Natural killer cell (primary cell): ENCODE measurements around the gene UGT8. TPM values are rescaled to one million over a fixed set of nuclear protein-coding genes. Genes with fewer than 3 reads are reported as not detected.

Experiments used
- ATAC-seq, 3 donors: fragments of 150-1000 bp in 2 of 3; fragments of 200-7000 bp in 1 of 3; cut with Tn5 transposase; 1 replicate in 1 of 3; 2 replicates in 2 of 3; pipeline ENCODE4 v1.10.0; 2021; ENCODE audit warnings: mild to moderate bottlenecking in 2 of 3, moderate library complexity in 2 of 3
- DNase-seq, 2 donors: peaks; one replicate each; pipeline versions ENCODE4 v3.0.0 to v3.0.0-alpha.2; 2013 to 2021; ENCODE audit warnings: mixed read lengths in 1 of 2
- H3K27ac ChIP-seq: one replicate; pipeline ENCODE4 v1.5.1; 2013; ENCODE audit warnings: mild to moderate bottlenecking, low read length
- H3K27me3 ChIP-seq: one replicate; pipeline ENCODE4 v1.6.1; 2013; ENCODE audit warnings: low read length; ENCODE audit not compliant: control insufficient read depth, insufficient read depth
- H3K36me3 ChIP-seq: one replicate; pipeline ENCODE4 v1.6.1; 2013; ENCODE audit warnings: low read length; ENCODE audit not compliant: control insufficient read depth, insufficient read depth
- H3K4me1 ChIP-seq: one replicate; pipeline ENCODE4 v1.6.1; 2013; ENCODE audit warnings: low read length; ENCODE audit not compliant: control insufficient read depth, insufficient read depth
- H3K4me3 ChIP-seq: one replicate; pipeline ENCODE4 v1.5.1; 2013; ENCODE audit warnings: low read length
- H3K9me3 ChIP-seq: one replicate; pipeline ENCODE4 v1.6.1; 2013; ENCODE audit warnings: low read length; ENCODE audit not compliant: control insufficient read depth, insufficient read depth
- H3K27ac Mint-ChIP-seq, 2 donors: one replicate each; pipeline ENCODE4 v1.8.0; 2022; ENCODE audit warnings: mild to moderate bottlenecking in 2 of 2, mixed read lengths in 2 of 2, moderate library complexity in 1 of 2
- H3K27me3 Mint-ChIP-seq, 2 donors: one replicate each; pipeline ENCODE4 v1.8.0; 2022; ENCODE audit warnings: low read depth in 2 of 2, mixed read lengths in 2 of 2
- H3K36me3 Mint-ChIP-seq: one replicate; pipeline ENCODE4 v1.8.0; 2022; ENCODE audit warnings: mixed read lengths
- H3K4me1 Mint-ChIP-seq, 2 donors: one replicate each; pipeline ENCODE4 v1.8.0; 2022; ENCODE audit warnings: mixed read lengths in 2 of 2
- H3K4me3 Mint-ChIP-seq: one replicate; pipeline ENCODE4 v1.8.0; 2022; ENCODE audit warnings: mild to moderate bottlenecking, moderate library complexity, mixed read lengths
- H3K9me3 Mint-ChIP-seq, 2 donors: one replicate each; pipeline ENCODE4 v1.8.0; 2022; ENCODE audit warnings: mixed read lengths in 2 of 2
- WGBS: methylation state at CpG from one replicate; pipeline ENCODE4 v1.1.7; 2013; ENCODE audit warnings: missing lambda C conversion rate; ENCODE audit not compliant: insufficient coverage; 5-methylcytosine and 5-hydroxymethylcytosine counted together
- intact Hi-C: fragments of 100-400 bp; cut with micrococcal nuclease; formaldehyde crosslinking; loops from one replicate; pipeline ENCODE4 v1.14.2; 2022
- total RNA-seq, 4 donors: library from RNA; stranded (reverse); fragments of 120-200 nt in 1 of 4; gene quantifications; one replicate each; pipeline versions ENCODE4 v1.2.3 to v1.2.4, GENCODE V29; 2013 to 2022
- TF ChIP-seq, protein P1 (sequence below): fragments of 200-600 bp; IDR thresholded peaks from one replicate; pipeline ENCODE4 v1.8.0; 2022; ENCODE audit warnings: antibody characterized with exemption

UGT8 gene
- total RNA-seq, 3 donors from 2014 or later (not counting 1 experiment from before 2014, with no cell fraction given) = 0.16 to 0.25 TPM; not detected in 1

DNA sequence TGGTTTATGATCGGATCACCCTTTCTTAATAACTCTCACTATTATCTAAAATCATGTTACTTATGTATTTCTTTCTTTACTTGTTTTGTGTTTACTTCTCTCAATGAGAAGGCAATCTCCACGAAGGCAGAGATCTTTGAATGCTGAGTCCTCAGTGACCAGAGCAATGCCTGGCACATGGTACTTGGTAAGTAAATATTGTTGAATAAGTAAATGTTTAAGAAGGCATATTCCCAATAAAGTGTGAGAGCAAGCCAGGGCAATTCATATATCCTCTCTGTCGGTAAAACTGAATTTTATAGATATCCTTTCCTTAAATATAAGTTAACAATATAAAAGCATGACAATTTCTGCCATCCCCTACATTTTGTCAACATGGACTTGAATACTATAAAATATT lies 94.4 kb downstream of the UGT8 start:
- Histone ChIP-seq H3K27ac (no peak overlapping the region), H3K4me3 (no peak overlapping the region), H3K36me3 (no peaks in the 10 kb centered on the region), H3K4me1 (no peaks in the 10 kb centered on the region), H3K27me3 (no peaks in the 10 kb centered on the region), H3K9me3 (no peaks in the 10 kb centered on the region)
- TF ChIP-seq, protein P1, sequence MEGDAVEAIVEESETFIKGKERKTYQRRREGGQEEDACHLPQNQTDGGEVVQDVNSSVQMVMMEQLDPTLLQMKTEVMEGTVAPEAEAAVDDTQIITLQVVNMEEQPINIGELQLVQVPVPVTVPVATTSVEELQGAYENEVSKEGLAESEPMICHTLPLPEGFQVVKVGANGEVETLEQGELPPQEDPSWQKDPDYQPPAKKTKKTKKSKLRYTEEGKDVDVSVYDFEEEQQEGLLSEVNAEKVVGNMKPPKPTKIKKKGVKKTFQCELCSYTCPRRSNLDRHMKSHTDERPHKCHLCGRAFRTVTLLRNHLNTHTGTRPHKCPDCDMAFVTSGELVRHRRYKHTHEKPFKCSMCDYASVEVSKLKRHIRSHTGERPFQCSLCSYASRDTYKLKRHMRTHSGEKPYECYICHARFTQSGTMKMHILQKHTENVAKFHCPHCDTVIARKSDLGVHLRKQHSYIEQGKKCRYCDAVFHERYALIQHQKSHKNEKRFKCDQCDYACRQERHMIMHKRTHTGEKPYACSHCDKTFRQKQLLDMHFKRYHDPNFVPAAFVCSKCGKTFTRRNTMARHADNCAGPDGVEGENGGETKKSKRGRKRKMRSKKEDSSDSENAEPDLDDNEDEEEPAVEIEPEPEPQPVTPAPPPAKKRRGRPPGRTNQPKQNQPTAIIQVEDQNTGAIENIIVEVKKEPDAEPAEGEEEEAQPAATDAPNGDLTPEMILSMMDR = no peak
- no peak for ATAC-seq
- intact Hi-C loops = loop anchor here (10.0 kb wide), 1 partner anchor 618 kb away; no protein-coding TSS in a partner anchor
- Mint-ChIP-seq H3K4me3 (no peak overlapping the region), H3K36me3 (no peaks in the 10 kb centered on the region), H3K27me3 (peaks cover 4 to 7% of the 10 kb centered on the region in 2 donors), H3K9me3 (no peaks in the 10 kb centered on the region), H3K4me1 (no peaks in the 10 kb centered on the region), H3K27ac (no peak overlapping the region)
- WGBS = 95% methylated on average over 2 of the region's 3 CpGs
- no peak for DNase-seq

DNA sequence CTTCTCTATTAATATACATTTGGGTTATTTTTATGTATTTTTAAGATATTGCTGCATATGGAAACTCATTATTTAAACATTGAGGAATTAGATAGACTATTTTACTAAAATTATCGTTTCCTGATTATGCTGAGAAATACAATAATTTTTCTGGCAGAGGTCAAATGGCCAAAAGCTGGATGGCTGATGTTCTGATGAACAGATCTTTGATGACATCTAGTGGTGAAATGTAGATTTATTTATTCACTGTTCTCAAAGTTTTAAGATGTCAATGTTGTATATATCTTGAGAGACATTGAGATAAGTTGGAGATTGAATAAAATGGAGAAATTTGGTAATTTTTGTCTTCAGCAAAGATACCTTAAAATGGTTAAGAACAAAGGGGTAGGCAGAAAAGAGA lies 96.2 kb downstream of the UGT8 start:
- intact Hi-C loops = loop anchor here (2.0 to 10.0 kb wide), 3 partner anchors 307 to 1300 kb away; no protein-coding TSS in a partner anchor
- no peaks in the 10 kb centered on the region for H3K36me3 ChIP-seq
- DNase-seq = peak in 1 of 2 donors; percentile 44
- WGBS = no CpG with 5 or more reads among the region's 1 CpG
- no peak overlapping the region for H3K27ac ChIP-seq
- no peaks in the 10 kb centered on the region for H3K4me1 ChIP-seq
- no peak for ATAC-seq
- H3K4me3 ChIP-seq = no peak overlapping the region
- peaks cover 0 to 7% of the 10 kb centered on the region in 2 donors for H3K27me3 Mint-ChIP-seq
- no peak overlapping the region for H3K27ac Mint-ChIP-seq
- TF ChIP-seq, protein P1 = peak; percentile 60
- no peaks in the 10 kb centered on the region for H3K4me1 Mint-ChIP-seq
- no peaks in the 10 kb centered on the region for H3K36me3 Mint-ChIP-seq
- H3K4me3 Mint-ChIP-seq = no peak overlapping the region
- no peaks in the 10 kb centered on the region for H3K9me3 Mint-ChIP-seq
- H3K27me3 ChIP-seq = no peaks in the 10 kb centered on the region
- H3K9me3 ChIP-seq = no peaks in the 10 kb centered on the region

- no peak overlapping the region for H3K4me3 ChIP-seq
- TF ChIP-seq, protein P1 = no peak
- no peak for ATAC-seq
- DNase-seq = no peak
- peaks cover 0 to 7% of the 10 kb centered on the region in 2 donors for H3K27me3 Mint-ChIP-seq
- WGBS = no CpG with 5 or more reads among the region's 4 CpGs
- no peaks in the 10 kb centered on the region for H3K36me3 ChIP-seq
- no peaks in the 10 kb centered on the region for H3K9me3 Mint-ChIP-seq
- intact Hi-C loops = loop anchor here (5.0 to 10.0 kb wide), 2 partner anchors 311 to 623 kb away; no protein-coding TSS in a partner anchor
- no peak overlapping the region for H3K27ac ChIP-seq
- no peak overlapping the region for H3K4me3 Mint-ChIP-seq
- H3K4me1 Mint-ChIP-seq = no peaks in the 10 kb centered on the region
- H3K27me3 ChIP-seq = no peaks in the 10 kb centered on the region
- no peak overlapping the region for H3K27ac Mint-ChIP-seq
- no peaks in the 10 kb centered on the region for H3K4me1 ChIP-seq
- no peaks in the 10 kb centered on the region for H3K9me3 ChIP-seq
- no peaks in the 10 kb centered on the region for H3K36me3 Mint-ChIP-seq
These were observed 99.6 kb downstream of the UGT8 start for GRCh38 chr4:114698231-114698630.

GRCh38 chr4:114701491-114701890 lies 102.9 kb downstream of the UGT8 start:
- no peaks in the 10 kb centered on the region for H3K36me3 ChIP-seq
- DNase-seq (no peak), ATAC-seq (no peak)
- Mint-ChIP-seq H3K4me1 (no peaks in the 10 kb centered on the region), H3K4me3 (no peak overlapping the region), H3K27ac (no peak overlapping the region), H3K9me3 (no peaks in the 10 kb centered on the region), H3K36me3 (no peaks in the 10 kb centered on the region), H3K27me3 (no peaks in the 10 kb centered on the region)
- no peaks in the 10 kb centered on the region for H3K9me3 ChIP-seq
- intact Hi-C loops = no loop called here
- no peak overlapping the region for H3K27ac ChIP-seq
- WGBS = 98% methylated on average over 4 of the region's 5 CpGs
- TF ChIP-seq, protein P1 = no peak
- no peaks in the 10 kb centered on the region for H3K27me3 ChIP-seq
- H3K4me3 ChIP-seq = no peak overlapping the region
- H3K4me1 ChIP-seq = no peaks in the 10 kb centered on the region
